Kidney (tissue), 14 donors: ENCODE results near the gene ASCC3. TPM values are rescaled to one million over a fixed set of nuclear protein-coding genes. Genes with fewer than 3 reads are reported as not detected.

Experiments
- DNase-seq, 5 donors: peaks; one replicate each; pipeline ENCODE4 v3.0.0-alpha.2; 2013 to 2020
- FAIRE-seq: peaks from 2 replicates; lab custom pipeline; 2012; peaks lifted over from hg19 to GRCh38; lab: Jason Lieb, UNC
- H3K27ac ChIP-seq, 2 donors: one replicate each; pipeline ENCODE4 v1.7.0; 2013; ENCODE audit warnings: low read depth in 2 of 2, low read length in 2 of 2, inconsistent platforms in 1 of 2
- H3K27me3 ChIP-seq: one replicate; pipeline ENCODE4 v1.7.1; 2013; ENCODE audit warnings: low read length, inconsistent platforms; ENCODE audit not compliant: control insufficient read depth, insufficient read depth
- H3K36me3 ChIP-seq, 3 donors: one replicate each; pipeline versions ENCODE4 v1.7.0 to v1.7.1; 2013; ENCODE audit warnings: low read length in 3 of 3, control low read depth in 1 of 3, inconsistent platforms in 1 of 3; ENCODE audit not compliant: insufficient read depth in 3 of 3, control insufficient read depth in 2 of 3
- H3K4me1 ChIP-seq, 3 donors: one replicate each; pipeline versions ENCODE4 v1.7.0 to v1.7.1; 2013; ENCODE audit warnings: low read length in 3 of 3, inconsistent platforms in 1 of 3, low read depth in 1 of 3; ENCODE audit not compliant: control insufficient read depth in 2 of 3, insufficient read depth in 2 of 3
- H3K4me3 ChIP-seq, 3 donors: one replicate each; pipeline versions ENCODE4 v1.7.0 to v1.8.1; 2013; ENCODE audit warnings: low read length in 3 of 3, control low read depth in 1 of 3, inconsistent platforms in 1 of 3
- H3K9ac ChIP-seq, 3 donors: one replicate each; pipeline versions ENCODE4 v1.7.0 to v1.7.1; 2013; ENCODE audit warnings: low read length in 3 of 3, control low read depth in 1 of 3, inconsistent platforms in 1 of 3
- H3K9me3 ChIP-seq, 3 donors: one replicate each; pipeline versions ENCODE4 v1.7.0 to v1.7.1; 2013; ENCODE audit warnings: low read length in 3 of 3, control low read depth in 1 of 3, inconsistent platforms in 1 of 3; ENCODE audit not compliant: control insufficient read depth in 2 of 3, insufficient read depth in 1 of 3
- intact Hi-C: fragments of 100-400 bp; cut with DNase I; formaldehyde crosslinking; loops from one replicate; pipeline ENCODE4 v1.11.1; 2022
- polyA plus RNA-seq: library from polyadenylated mRNA; stranded (reverse); fragments of 350-450 nt; fragmentation: Illumina TruSeq; extraction: RNeasy Lipid Tissue Mini Kit (QIAGEN cat#74804); gene quantifications from one replicate; pipeline ENCODE4 v1.2.3, GENCODE V29; 2014; ENCODE audit warnings: low read depth, low replicate concordance; ENCODE audit not compliant: insufficient read depth
- total RNA-seq: library from RNA; stranded (reverse); fragmentation: NEBNext Ultra II Directional; extraction: Animal tissue kit (Norgen Biotek cat#: 25700); gene quantifications from one replicate; pipeline ENCODE4 v1.2.1, GENCODE V29; 2021
- TF ChIP-seq, protein P1 (sequence below): IDR thresholded peaks from 3 replicates; pipeline ENCODE4 v1.5.1; 2012; ENCODE audit warnings: mild to moderate bottlenecking, moderate library complexity, borderline replicate concordance; ENCODE audit not compliant: insufficient read depth; ENCODE audit errors: extremely low read depth
- donor health status: control.
- donor health status: control.
- donor health status: control.
- donor health status: control.
- donor health status: control.
- donor health status: DM: yes; HTN: yes; CAD: no.
- donor health status: Normal renal cell carcinoma (clear cell type).

The ASCC3 gene
- total and polyA plus RNA-seq, 2 donors from 2014 or later = 7.7 to 31.7 TPM

DNA sequence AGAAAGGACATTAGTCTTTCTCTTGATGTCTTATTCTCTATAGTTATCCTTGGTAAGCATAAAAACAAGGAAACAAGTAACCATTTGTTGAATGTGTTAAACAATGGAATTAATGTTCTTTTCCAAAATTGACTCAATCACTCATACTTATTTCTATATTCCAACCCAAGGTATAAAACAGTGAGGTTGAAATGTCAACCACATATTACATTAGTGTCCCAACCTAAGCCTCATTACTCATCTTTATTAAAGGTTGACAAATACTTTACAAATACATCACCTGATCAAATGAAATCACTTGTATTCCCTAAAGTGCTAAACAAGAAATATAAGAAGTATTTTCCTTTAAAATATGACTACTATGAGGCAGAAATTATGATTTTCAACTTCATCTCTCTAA is 100.5 kb downstream of the ASCC3 start:
- Histone ChIP-seq H3K9me3 (no peaks in the 10 kb centered on the region), H3K4me3 (no peak overlapping the region), H3K36me3 (no peaks in the 10 kb centered on the region), H3K4me1 (no peaks in the 10 kb centered on the region), H3K27me3 (no peaks in the 10 kb centered on the region), H3K9ac (no peak overlapping the region), H3K27ac (no peak overlapping the region)
- DNase-seq (no peak), FAIRE-seq (no peak)
- TF ChIP-seq, protein P1, sequence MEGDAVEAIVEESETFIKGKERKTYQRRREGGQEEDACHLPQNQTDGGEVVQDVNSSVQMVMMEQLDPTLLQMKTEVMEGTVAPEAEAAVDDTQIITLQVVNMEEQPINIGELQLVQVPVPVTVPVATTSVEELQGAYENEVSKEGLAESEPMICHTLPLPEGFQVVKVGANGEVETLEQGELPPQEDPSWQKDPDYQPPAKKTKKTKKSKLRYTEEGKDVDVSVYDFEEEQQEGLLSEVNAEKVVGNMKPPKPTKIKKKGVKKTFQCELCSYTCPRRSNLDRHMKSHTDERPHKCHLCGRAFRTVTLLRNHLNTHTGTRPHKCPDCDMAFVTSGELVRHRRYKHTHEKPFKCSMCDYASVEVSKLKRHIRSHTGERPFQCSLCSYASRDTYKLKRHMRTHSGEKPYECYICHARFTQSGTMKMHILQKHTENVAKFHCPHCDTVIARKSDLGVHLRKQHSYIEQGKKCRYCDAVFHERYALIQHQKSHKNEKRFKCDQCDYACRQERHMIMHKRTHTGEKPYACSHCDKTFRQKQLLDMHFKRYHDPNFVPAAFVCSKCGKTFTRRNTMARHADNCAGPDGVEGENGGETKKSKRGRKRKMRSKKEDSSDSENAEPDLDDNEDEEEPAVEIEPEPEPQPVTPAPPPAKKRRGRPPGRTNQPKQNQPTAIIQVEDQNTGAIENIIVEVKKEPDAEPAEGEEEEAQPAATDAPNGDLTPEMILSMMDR = no peak
- intact Hi-C loops = no loop called here

DNA sequence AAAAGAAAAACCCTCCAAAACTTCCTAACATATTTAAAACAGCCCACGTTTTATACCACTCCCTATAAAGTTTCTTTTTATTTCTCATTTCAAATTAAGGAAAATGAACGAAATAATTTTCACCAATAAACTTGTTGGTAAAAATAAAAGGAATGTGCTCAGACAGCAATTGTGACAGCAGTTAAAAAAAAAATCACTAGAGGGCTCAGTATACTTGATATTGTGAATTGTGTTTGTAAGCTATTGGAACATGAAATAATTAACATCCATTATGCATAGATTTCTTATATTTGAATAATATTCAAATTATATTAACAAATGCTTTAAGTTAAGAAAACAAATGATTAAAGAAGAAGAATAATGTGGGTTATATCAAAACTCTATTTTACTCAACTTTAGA is 105.5 kb downstream of the ASCC3 start:
- TF ChIP-seq, protein P1 = no peak
- Histone ChIP-seq H3K27ac (no peak overlapping the region), H3K9ac (no peak overlapping the region), H3K36me3 (no peaks in the 10 kb centered on the region), H3K9me3 (no peaks in the 10 kb centered on the region), H3K27me3 (no peaks in the 10 kb centered on the region), H3K4me3 (no peak overlapping the region), H3K4me1 (no peaks in the 10 kb centered on the region)
- DNase-seq (no peak), FAIRE-seq (peak; percentile 82)
- intact Hi-C loops = no loop called here

DNA sequence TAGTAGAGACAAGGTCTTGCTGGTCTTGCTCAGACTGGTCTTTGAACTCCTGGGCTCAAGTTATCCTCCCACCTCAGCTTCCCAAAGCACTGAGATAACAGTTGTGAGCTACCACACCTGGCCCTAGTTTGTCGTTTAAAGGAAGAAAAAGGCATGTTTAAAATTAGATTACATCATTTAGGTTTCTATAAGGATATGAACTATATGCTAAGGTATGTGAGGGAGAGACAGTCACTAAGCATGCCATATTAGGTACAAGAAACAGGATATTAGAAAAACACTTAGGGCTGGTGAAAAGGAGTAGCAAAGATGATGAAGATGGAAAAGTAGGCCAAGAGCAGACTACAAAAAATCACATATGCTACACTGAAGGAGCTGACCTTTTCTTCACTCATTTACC is 106.4 kb downstream of the ASCC3 start:
- FAIRE-seq = no peak
- H3K4me1 ChIP-seq = no peaks in the 10 kb centered on the region
- TF ChIP-seq, protein P1 = no peak
- DNase-seq = no peak
- no peak overlapping the region for H3K27ac ChIP-seq
- no peaks in the 10 kb centered on the region for H3K27me3 ChIP-seq
- intact Hi-C loops = no loop called here
- H3K9ac ChIP-seq = no peak overlapping the region
- no peaks in the 10 kb centered on the region for H3K9me3 ChIP-seq
- H3K4me3 ChIP-seq = no peak overlapping the region
- no peaks in the 10 kb centered on the region for H3K36me3 ChIP-seq

DNA sequence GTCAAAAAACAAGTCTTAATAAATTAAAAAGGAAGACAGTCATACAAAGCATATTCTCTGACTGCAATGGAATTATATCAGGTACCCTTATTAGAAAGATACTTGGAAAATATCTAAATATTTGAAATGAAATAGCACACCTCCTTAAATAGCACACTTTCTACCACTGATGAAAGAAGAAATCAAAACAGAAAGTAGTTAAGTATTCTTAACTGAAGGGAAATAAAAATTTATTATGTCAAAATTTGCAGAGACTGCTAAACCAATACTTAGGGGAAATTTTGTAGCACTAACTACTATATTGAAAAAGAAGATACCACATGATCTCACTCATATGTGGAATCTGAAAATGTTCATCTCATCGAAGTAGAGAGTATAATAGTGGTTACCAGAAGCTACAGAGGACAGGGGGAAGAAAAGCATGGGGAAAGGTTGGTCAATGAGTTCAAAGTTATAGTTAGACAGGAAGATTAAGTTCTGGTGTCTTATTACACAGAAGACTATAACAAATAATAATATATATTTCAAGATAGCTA is 112.2 kb downstream of the ASCC3 start:
- Histone ChIP-seq H3K9ac (no peak overlapping the region), H3K36me3 (peaks cover 0 to 3% (median 0%) of the 10 kb centered on the region in 3 donors), H3K27me3 (no peaks in the 10 kb centered on the region), H3K9me3 (no peaks in the 10 kb centered on the region), H3K27ac (no peak overlapping the region), H3K4me1 (no peaks in the 10 kb centered on the region), H3K4me3 (no peak overlapping the region)
- FAIRE-seq (no peak), DNase-seq (no peak)
- TF ChIP-seq, protein P1 = no peak
- intact Hi-C loops = no loop called here
